Neural cell (in vitro differentiated cells): ENCODE results near the gene LYPD6B. TPM values are rescaled to one million over a fixed set of nuclear protein-coding genes. Genes with fewer than 3 reads are reported as not detected.

Source experiments
- H2AFZ ChIP-seq: fragments of 200-600, 300-800 bp; sonication (generic), shearing (Covaris generic); 2 replicates; pipeline ENCODE4 v1.6.0; 2014; ENCODE audit warnings: low read depth, mild to moderate bottlenecking, antibody characterized with exemption, low read length, moderate library complexity
- H3F3A ChIP-seq: fragments of 200-600 bp; shearing (Covaris generic); 2 replicates; pipeline ENCODE4 v1.6.1; 2016; ENCODE audit warnings: mild to moderate bottlenecking, moderate library complexity, mixed read lengths, antibody characterized with exemption, low read length; ENCODE audit not compliant: insufficient read depth, poor library complexity, severe bottlenecking
- H3K27ac ChIP-seq: fragments of 200-600, 300-800 bp; sonication (generic), shearing (Covaris generic); 2 replicates; pipeline ENCODE4 v1.5.1; 2014; ENCODE audit warnings: mild to moderate bottlenecking, low read length, moderate library complexity
- H3K27me3 ChIP-seq: fragments of 300-800, 200-600 bp; sonication (generic), shearing (Covaris generic); 2 replicates; pipeline ENCODE4 v1.6.0; 2014; ENCODE audit warnings: mild to moderate bottlenecking, low read depth, low read length, moderate library complexity; ENCODE audit not compliant: insufficient read depth
- H3K36me3 ChIP-seq: fragments of 300-800, 200-600 bp; sonication (generic), shearing (Covaris generic); 2 replicates; pipeline ENCODE4 v1.5.1; 2014; ENCODE audit warnings: mild to moderate bottlenecking, antibody characterized with exemption, low read length, moderate library complexity; ENCODE audit not compliant: insufficient read depth
- H3K4me2 ChIP-seq: fragments of 300-800, 200-600 bp; sonication (generic), shearing (Covaris generic); 2 replicates; pipeline ENCODE4 v1.6.0; 2014; ENCODE audit warnings: mild to moderate bottlenecking, low read length
- H3K4me3 ChIP-seq: fragments of 300-800, 200-600 bp; sonication (generic), shearing (Covaris generic); 2 replicates; pipeline ENCODE4 v1.5.1; 2014; ENCODE audit warnings: mild to moderate bottlenecking, low read length, moderate library complexity
- H3K79me2 ChIP-seq: fragments of 200-600 bp; shearing (Covaris generic); replicated peaks from 2 replicates; pipeline ENCODE4 v1.6.0; 2014; ENCODE audit warnings: mild to moderate bottlenecking, low read length, moderate library complexity; ENCODE audit not compliant: insufficient read depth
- H3K9ac ChIP-seq: fragments of 300-800, 200-600 bp; sonication (generic), shearing (Covaris generic); 2 replicates; pipeline ENCODE4 v1.6.1; 2016; ENCODE audit warnings: mild to moderate bottlenecking, low read length, mixed read lengths
- H3K9me2 ChIP-seq: fragments of 200-600 bp; shearing (Covaris generic); 2 replicates; pipeline ENCODE4 v1.6.1; 2016; ENCODE audit warnings: mild to moderate bottlenecking, low read length, mixed read lengths; ENCODE audit not compliant: insufficient read depth
- H3K9me3 ChIP-seq: fragments of 200-600, 300-800 bp; sonication (generic), shearing (Covaris generic); 2 replicates; pipeline ENCODE4 v1.6.1; 2016; ENCODE audit warnings: mild to moderate bottlenecking, mixed run types, low read length, moderate library complexity, mixed read lengths
- H4K20me1 ChIP-seq: fragments of 200-600 bp; shearing (Covaris generic); 2 replicates; pipeline ENCODE4 v1.6.1; 2016; ENCODE audit warnings: mild to moderate bottlenecking, mixed run types; ENCODE audit not compliant: insufficient read depth
- CTCF ChIP-seq: fragments of 450-650 bp; IDR thresholded peaks from 2 replicates; pipeline ENCODE4 v1.5.1; 2014; ENCODE audit warnings: antibody characterized with exemption, mild to moderate bottlenecking, moderate library complexity; ENCODE audit not compliant: poor library complexity, severe bottlenecking
- EP300 ChIP-seq: fragments of 450-650 bp; conservative IDR thresholded peaks from 2 replicates; pipeline ENCODE4 v1.6.1; 2014; ENCODE audit warnings: antibody characterized with exemption, mild to moderate bottlenecking, moderate library complexity; ENCODE audit not compliant: poor library complexity, severe bottlenecking
- EZH2 ChIP-seq: fragments of 200-600, 300-800 bp; shearing (Covaris generic), sonication (generic); IDR thresholded peaks from 2 replicates; pipeline ENCODE4 v1.6.1; 2014; ENCODE audit warnings: antibody characterized with exemption, low read length, borderline replicate concordance, mild to moderate bottlenecking; ENCODE audit not compliant: insufficient read depth, poor library complexity, severe bottlenecking
- MXI1 ChIP-seq: fragments of 450-650 bp; conservative IDR thresholded peaks from 2 replicates; pipeline ENCODE4 v1.6.1; 2014; ENCODE audit warnings: antibody characterized with exemption, mild to moderate bottlenecking; ENCODE audit not compliant: poor library complexity, severe bottlenecking
- POLR2AphosphoS5 ChIP-seq: IDR thresholded peaks from 2 replicates; pipeline ENCODE4 v1.6.1; 2012
- RAD21 ChIP-seq: fragments of 450-650 bp; conservative IDR thresholded peaks from 2 replicates; pipeline ENCODE4 v1.6.1; 2014; ENCODE audit warnings: antibody characterized with exemption, mild to moderate bottlenecking, moderate library complexity
- SMC3 ChIP-seq: fragments of 450-650 bp; conservative IDR thresholded peaks from 2 replicates; pipeline ENCODE4 v1.6.1; 2014; ENCODE audit warnings: antibody characterized with exemption, mild to moderate bottlenecking, moderate library complexity; ENCODE audit not compliant: poor library complexity
- TAF1 ChIP-seq: IDR thresholded peaks from 2 replicates; pipeline ENCODE4 v1.6.1; 2012; ENCODE audit warnings: low read depth
- polyA plus RNA-seq: library from polyadenylated mRNA; depleted of rRNA; stranded (reverse); fragments of >200 nt; gene quantifications from 2 replicates; pipeline ENCODE4 v1.2.3, GENCODE V29; 2014
- TF ChIP-seq, protein P1 (sequence below): IDR thresholded peaks from 2 replicates; pipeline ENCODE4 v1.6.1; 2012; ENCODE audit warnings: borderline replicate concordance

Gene LYPD6B
- polyA plus RNA-seq, 1 donor from 2014 or later, result 0.68 TPM

DNA sequence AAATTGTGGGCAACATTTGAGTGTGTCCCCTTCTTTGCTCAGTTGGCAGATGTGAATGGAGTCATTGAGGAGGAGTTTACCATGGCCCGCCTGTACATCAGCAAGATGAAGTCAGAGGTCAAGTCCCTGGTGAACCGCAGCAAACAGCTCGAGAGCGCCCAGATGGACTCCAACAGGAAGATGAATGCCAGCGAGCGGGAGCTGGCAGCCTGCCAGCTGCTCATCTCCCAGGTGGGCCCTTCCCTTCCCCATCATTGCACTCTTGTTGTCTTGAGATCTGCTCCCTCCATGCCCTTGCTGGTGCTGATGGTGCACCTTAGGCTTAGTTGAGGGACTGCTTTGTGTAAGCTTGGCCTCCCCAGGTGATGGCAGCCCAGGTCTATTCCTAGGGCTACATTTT is 47.5 kb upstream of the LYPD6B start:
- Histone ChIP-seq H3K27me3 (no peaks in the 10 kb centered on the region), H3F3A (no peaks in the 10 kb centered on the region), H3K9ac (no peak overlapping the region), H2AFZ (no peak overlapping the region), H3K27ac (no peak overlapping the region), H3K36me3 (peaks cover 15% of the 10 kb centered on the region), H3K4me2 (no peak overlapping the region), H3K9me2 (no peaks in the 10 kb centered on the region), H3K9me3 (no peaks in the 10 kb centered on the region), H4K20me1 (peaks cover 5% of the 10 kb centered on the region), H3K4me3 (no peak overlapping the region), H3K79me2 (peaks cover 11% of the 10 kb centered on the region)
- TF ChIP-seq EZH2 (no peak), MXI1 (no peak), EP300 (no peak), CTCF (no peak), SMC3 (no peak), TAF1 (no peak), RAD21 (no peak), POLR2AphosphoS5 (no peak)
- TF ChIP-seq, protein P1, sequence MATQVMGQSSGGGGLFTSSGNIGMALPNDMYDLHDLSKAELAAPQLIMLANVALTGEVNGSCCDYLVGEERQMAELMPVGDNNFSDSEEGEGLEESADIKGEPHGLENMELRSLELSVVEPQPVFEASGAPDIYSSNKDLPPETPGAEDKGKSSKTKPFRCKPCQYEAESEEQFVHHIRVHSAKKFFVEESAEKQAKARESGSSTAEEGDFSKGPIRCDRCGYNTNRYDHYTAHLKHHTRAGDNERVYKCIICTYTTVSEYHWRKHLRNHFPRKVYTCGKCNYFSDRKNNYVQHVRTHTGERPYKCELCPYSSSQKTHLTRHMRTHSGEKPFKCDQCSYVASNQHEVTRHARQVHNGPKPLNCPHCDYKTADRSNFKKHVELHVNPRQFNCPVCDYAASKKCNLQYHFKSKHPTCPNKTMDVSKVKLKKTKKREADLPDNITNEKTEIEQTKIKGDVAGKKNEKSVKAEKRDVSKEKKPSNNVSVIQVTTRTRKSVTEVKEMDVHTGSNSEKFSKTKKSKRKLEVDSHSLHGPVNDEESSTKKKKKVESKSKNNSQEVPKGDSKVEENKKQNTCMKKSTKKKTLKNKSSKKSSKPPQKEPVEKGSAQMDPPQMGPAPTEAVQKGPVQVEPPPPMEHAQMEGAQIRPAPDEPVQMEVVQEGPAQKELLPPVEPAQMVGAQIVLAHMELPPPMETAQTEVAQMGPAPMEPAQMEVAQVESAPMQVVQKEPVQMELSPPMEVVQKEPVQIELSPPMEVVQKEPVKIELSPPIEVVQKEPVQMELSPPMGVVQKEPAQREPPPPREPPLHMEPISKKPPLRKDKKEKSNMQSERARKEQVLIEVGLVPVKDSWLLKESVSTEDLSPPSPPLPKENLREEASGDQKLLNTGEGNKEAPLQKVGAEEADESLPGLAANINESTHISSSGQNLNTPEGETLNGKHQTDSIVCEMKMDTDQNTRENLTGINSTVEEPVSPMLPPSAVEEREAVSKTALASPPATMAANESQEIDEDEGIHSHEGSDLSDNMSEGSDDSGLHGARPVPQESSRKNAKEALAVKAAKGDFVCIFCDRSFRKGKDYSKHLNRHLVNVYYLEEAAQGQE, result no peak

GRCh38 chr2:148992448-148992847 is 46.1 kb upstream of the LYPD6B start:
- H3K9me3 ChIP-seq, result no peaks in the 10 kb centered on the region
- H3K36me3 ChIP-seq, result peaks cover 15% of the 10 kb centered on the region

More at GRCh38 chr2:148992448-148992847, 46.1 kb upstream of the LYPD6B start:
- Histone ChIP-seq H3K27ac (no peak overlapping the region), H3K4me3 (no peak overlapping the region), H3K79me2 (peaks cover 11% of the 10 kb centered on the region), H3K27me3 (no peaks in the 10 kb centered on the region), H3F3A (no peaks in the 10 kb centered on the region), H3K9me2 (no peaks in the 10 kb centered on the region), H2AFZ (no peak overlapping the region), H4K20me1 (no peaks in the 10 kb centered on the region), H3K9ac (no peak overlapping the region), H3K4me2 (no peak overlapping the region)
- TF ChIP-seq TAF1 (no peak), MXI1 (no peak), EP300 (no peak), POLR2AphosphoS5 (no peak), CTCF (no peak), EZH2 (no peak), RAD21 (no peak), SMC3 (no peak)
- TF ChIP-seq, protein P1, result no peak
